Lung (tissue), 12 donors: ENCODE results near the gene CLDN10. TPM values are rescaled to one million over a fixed set of nuclear protein-coding genes. Genes with fewer than 3 reads are reported as not detected.
A peak's percentile ranks its signal among the peaks of the same experiment; 100 is the strongest.
"Not testable (repeated sequence)": the region's sequence is repeated elsewhere in the genome, so short reads cannot be mapped to it uniquely, and the experiment has no call there.

Experiments used
- ATAC-seq: fragments of 200-7000 bp; cut with Tn5 transposase; one replicate; pipeline ENCODE4 v1.9.1; 2020; ENCODE audit warnings: moderate number of reproducible peaks; ENCODE audit not compliant: insufficient read depth, low FRiP score
- DNase-seq, 3 donors: peaks; one replicate each; pipeline ENCODE4 v3.0.0-alpha.2; 2013 to 2017
- H3K27ac ChIP-seq, 2 donors: one replicate each; pipeline ENCODE4 v1.5.1; 2013; ENCODE audit warnings: mild to moderate bottlenecking in 2 of 2, moderate library complexity in 2 of 2, control low read depth in 1 of 2, inconsistent platforms in 1 of 2, low read depth in 1 of 2, low read length in 1 of 2
- H3K27me3 ChIP-seq, 3 donors: one replicate each; pipeline ENCODE4 v1.5.1; 2013; ENCODE audit warnings: low read length in 2 of 3; ENCODE audit not compliant: control insufficient read depth in 3 of 3, insufficient read depth in 3 of 3
- H3K36me3 ChIP-seq, 4 donors: one replicate each; pipeline ENCODE4 v1.5.1; 2013; ENCODE audit warnings: low read length in 4 of 4, mild to moderate bottlenecking in 1 of 4, moderate library complexity in 1 of 4; ENCODE audit not compliant: control insufficient read depth in 4 of 4, insufficient read depth in 4 of 4
- H3K4me1 ChIP-seq, 5 donors: one replicate each; pipeline ENCODE4 v1.5.1; 2013; ENCODE audit warnings: low read length in 5 of 5, mild to moderate bottlenecking in 2 of 5, moderate library complexity in 1 of 5; ENCODE audit not compliant: control insufficient read depth in 5 of 5, insufficient read depth in 5 of 5
- H3K4me3 ChIP-seq: one replicate; pipeline ENCODE4 v1.5.1; 2013; ENCODE audit warnings: mild to moderate bottlenecking, control low read depth, moderate library complexity
- H3K9ac ChIP-seq, 2 donors: one replicate each; pipeline ENCODE4 v1.5.1; 2013; ENCODE audit warnings: low read length in 2 of 2, control low read depth in 1 of 2; ENCODE audit not compliant: insufficient read depth in 1 of 2
- H3K9me3 ChIP-seq, 4 donors: one replicate each; pipeline ENCODE4 v1.5.1; 2013; ENCODE audit warnings: low read length in 3 of 4, mild to moderate bottlenecking in 1 of 4, moderate library complexity in 1 of 4; ENCODE audit not compliant: control insufficient read depth in 4 of 4, insufficient read depth in 3 of 4
- WGBS, 2 donors: extraction: QIAGEN DNeasy Blood & Tissue Kit; methylation state at CpG; one replicate each; pipeline ENCODE4 v1.1.7; 2013; 5-methylcytosine and 5-hydroxymethylcytosine counted together
- polyA plus RNA-seq, 2 donors: library from polyadenylated mRNA; stranded (reverse); fragments of 200-250 nt; gene quantifications; one replicate each; pipeline ENCODE4 v1.2.1, GENCODE V29; 2013
- total RNA-seq, 2 donors: library from RNA; depleted of rRNA in 1 of 2; stranded (reverse); fragments of >200 nt in 1 of 2; gene quantifications; one replicate each; pipeline ENCODE4 v1.2.1, GENCODE V29; 2014 to 2021
- TF ChIP-seq, protein P1 (sequence below): IDR thresholded peaks from 2 replicates; pipeline ENCODE4 v1.5.1; 2012; ENCODE audit warnings: mild to moderate bottlenecking; ENCODE audit errors: control extremely low read depth, extremely low read depth
- donor health status: control.
- donor health status: control.
- donor health status: Bipolar disorder and iron deficiency.
- donor health status: healthy.
- donor health status: DM: yes; HTN: yes; CAD: no.

CLDN10 gene
- total and polyA plus RNA-seq, 4 donors, result 3.0 to 14.5 (median 4.6) TPM

GRCh38 chr13:95512957-95513356, 39.6 kb upstream of the CLDN10 start:
- TF ChIP-seq, protein P1, sequence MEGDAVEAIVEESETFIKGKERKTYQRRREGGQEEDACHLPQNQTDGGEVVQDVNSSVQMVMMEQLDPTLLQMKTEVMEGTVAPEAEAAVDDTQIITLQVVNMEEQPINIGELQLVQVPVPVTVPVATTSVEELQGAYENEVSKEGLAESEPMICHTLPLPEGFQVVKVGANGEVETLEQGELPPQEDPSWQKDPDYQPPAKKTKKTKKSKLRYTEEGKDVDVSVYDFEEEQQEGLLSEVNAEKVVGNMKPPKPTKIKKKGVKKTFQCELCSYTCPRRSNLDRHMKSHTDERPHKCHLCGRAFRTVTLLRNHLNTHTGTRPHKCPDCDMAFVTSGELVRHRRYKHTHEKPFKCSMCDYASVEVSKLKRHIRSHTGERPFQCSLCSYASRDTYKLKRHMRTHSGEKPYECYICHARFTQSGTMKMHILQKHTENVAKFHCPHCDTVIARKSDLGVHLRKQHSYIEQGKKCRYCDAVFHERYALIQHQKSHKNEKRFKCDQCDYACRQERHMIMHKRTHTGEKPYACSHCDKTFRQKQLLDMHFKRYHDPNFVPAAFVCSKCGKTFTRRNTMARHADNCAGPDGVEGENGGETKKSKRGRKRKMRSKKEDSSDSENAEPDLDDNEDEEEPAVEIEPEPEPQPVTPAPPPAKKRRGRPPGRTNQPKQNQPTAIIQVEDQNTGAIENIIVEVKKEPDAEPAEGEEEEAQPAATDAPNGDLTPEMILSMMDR, result no peak
- Histone ChIP-seq H3K36me3 (no peaks in the 10 kb centered on the region), H3K9ac (no peak overlapping the region), H3K4me1 (peaks cover 0 to 1% (median 0%) of the 10 kb centered on the region in 5 donors), H3K9me3 (no peaks in the 10 kb centered on the region), H3K27ac (no peak overlapping the region), H3K27me3 (peaks cover 0 to 3% (median 0%) of the 10 kb centered on the region in 3 donors), H3K4me3 (no peak overlapping the region)
- WGBS, 2 donors, result 94 to 100% methylated on average over 1 of the region's 1 CpG
- no peak for ATAC-seq
- DNase-seq, result no peak

DNA sequence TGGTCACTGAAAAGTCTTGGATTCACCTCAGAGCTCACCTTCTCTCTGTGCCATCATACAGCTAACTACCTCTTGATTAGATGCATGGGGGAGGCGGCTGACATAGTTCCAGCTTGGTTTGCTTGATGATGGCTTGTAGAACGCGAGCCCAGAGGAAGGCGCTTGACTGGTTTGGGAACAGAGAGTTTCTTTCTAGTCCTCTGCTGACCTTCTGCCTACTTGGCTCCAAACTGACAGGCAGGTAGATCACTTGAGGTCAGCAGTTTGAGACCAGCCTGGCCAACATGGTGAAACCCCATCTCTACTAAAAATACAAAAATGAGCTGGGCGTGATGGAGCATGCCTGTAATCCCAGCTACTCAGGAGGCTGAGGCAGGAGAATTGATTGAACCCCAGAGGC, 36.9 kb upstream of the CLDN10 start:
- H3K27me3 ChIP-seq, H3K9me3 ChIP-seq, H3K4me1 ChIP-seq, H3K27ac ChIP-seq, H3K9ac ChIP-seq, DNase-seq, ATAC-seq, H3K36me3 ChIP-seq, H3K4me3 ChIP-seq: not testable (repeated sequence)
- 74 to 84% methylated on average over 5 of the region's 5 CpGs for WGBS, 2 donors

- Histone ChIP-seq H3K4me3 (no peak overlapping the region), H3K9me3 (no peaks in the 10 kb centered on the region), H3K27me3 (no peaks in the 10 kb centered on the region), H3K9ac (no peak overlapping the region), H3K27ac (no peak overlapping the region), H3K36me3 (no peaks in the 10 kb centered on the region), H3K4me1 (peaks cover 0 to 1% (median 0%) of the 10 kb centered on the region in 5 donors)
- TF ChIP-seq, protein P1, result no peak
- 39 to 49% methylated on average over 2 of the region's 2 CpGs for WGBS, 2 donors
- no peak for DNase-seq
- no peak for ATAC-seq
Observed at GRCh38 chr13:95516021-95516420, 36.5 kb upstream of the CLDN10 start.

- no peak overlapping the region for H3K4me3 ChIP-seq
- 21 to 37% methylated on average over 3 of the region's 3 CpGs for WGBS, 2 donors
- DNase-seq (peak in 1 of 3 donors; percentile 31), ATAC-seq (no peak)
- H3K9ac ChIP-seq, result no peak overlapping the region
- no peaks in the 10 kb centered on the region for H3K9me3 ChIP-seq
- no peaks in the 10 kb centered on the region for H3K27me3 ChIP-seq
- no peak overlapping the region for H3K27ac ChIP-seq
- no peaks in the 10 kb centered on the region for H3K36me3 ChIP-seq
- H3K4me1 ChIP-seq, result peaks cover 0 to 1% (median 0%) of the 10 kb centered on the region in 5 donors
- TF ChIP-seq, protein P1, result no peak
Observed at GRCh38 chr13:95516492-95516891, 36.0 kb upstream of the CLDN10 start.
